Activated CD4-positive, alpha-beta T cell treated with anti-CD3 and anti-CD28 coated beads for 4 hours (primary cell): ENCODE results near the gene SNRPE.

Experiments used
- DNase-seq, 2 donors: peaks; one replicate each; pipeline ENCODE4 v3.0.0-alpha.2; 2020

Gene SNRPE

DNA sequence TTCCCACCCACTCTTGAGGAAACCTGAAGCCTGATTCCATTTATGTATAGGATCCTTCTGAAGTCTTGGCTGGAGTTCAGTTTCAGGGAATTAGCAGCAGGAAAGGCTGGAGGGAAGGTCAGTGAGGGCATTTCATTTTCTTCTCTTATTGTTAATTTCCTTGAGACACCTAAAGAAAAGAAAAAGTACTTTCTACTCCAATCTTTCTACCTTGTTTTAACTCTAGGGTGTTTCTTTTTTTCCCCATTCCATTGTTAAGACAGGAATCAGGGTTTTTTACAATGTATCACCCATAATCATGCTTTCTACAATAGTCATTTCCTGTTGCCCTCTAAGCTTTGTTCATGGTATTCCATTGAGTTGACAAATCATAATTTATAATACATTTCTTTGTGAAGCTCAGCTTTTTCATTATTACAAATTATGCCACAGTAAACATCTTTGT lies 27.4 kb downstream of the SNRPE start:
- no peak for DNase-seq

DNA sequence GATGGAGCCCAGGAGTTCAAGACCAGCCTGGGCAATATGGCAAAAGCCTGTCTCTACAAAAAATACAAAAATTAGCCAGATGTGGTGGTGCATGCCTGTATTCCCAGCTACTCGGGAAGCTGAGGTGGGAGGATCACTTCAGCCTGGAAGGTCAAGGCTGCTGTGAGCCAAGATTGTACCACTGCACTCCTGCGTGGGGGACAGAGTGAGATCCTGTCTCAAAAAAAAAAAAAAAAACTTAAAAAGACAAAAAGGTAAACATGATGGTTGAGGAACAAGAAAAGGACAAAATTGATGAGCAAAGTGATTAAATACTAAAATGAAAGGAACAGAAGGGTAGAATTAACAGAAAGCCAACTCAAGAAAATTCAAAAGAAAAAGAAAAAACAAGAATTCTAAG lies 30.6 kb downstream of the SNRPE start:
- no peak for DNase-seq

GRCh38 chr1:203898458-203899352 lies 37.3 kb downstream of the SNRPE start:
- DNase-seq, result no peak

DNA sequence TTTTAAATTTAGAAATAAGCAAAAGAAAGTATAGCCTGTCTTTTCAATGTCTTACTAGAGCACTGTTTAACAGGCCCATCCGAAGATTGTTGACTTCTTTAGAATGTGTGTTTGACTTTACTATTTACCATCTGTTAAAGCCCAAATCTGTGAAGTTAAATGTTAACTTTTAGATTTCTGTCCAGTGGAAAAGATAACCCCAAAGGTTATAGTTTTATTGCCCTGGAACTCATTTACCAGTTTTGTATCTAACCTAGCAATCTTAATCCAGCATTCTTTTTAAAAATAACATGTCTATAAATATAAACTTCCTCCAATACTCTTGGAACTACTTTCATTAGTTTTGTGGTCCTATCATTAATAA lies 37.9 kb downstream of the SNRPE start:
- DNase-seq, result no peak

DNA sequence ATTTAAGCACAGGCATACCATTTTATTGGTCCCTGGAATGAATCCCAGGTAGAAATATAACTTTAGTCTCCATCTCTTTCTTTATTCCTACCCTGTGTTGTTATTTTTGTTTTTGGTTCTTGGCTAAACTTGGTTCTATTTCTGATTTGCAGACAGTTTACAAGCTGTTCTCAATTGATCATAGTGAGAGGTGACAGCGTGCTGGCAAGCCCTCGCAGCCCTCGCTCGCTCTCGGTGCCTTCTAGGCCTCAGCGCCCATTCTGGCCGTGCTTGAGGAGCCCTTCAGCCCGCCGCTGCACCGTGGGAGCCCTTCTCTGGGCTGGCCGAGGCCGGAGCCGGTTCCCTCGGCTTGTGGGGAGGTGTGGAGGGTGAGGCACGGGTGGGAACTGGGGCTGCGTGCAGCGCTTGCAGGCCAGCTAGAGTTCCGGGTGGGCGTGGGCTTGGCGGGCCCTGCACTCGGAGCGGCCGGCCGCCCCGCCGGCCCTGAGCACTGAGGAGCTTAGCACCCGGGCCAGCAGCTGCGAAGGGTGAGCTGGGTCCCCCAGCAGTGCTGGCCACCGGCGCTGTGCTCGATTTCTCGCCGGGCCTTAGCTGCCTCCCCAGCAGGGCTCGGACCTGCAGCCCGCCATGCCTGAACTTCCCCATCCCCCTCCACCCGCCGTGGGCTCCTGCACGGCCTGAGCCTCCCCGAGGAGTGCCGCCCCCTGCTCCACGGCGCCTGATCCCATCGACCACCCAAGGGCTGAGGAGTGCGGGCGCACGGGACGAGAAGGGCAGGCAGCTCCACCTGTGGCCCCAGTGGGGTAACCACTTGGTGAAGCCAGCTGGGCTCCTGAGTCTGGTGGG lies 38.7 kb downstream of the SNRPE start:
- no peak for DNase-seq

- no peak for DNase-seq
Measured at GRCh38 chr1:203901581-203901980, 40.2 kb downstream of the SNRPE start.

DNA sequence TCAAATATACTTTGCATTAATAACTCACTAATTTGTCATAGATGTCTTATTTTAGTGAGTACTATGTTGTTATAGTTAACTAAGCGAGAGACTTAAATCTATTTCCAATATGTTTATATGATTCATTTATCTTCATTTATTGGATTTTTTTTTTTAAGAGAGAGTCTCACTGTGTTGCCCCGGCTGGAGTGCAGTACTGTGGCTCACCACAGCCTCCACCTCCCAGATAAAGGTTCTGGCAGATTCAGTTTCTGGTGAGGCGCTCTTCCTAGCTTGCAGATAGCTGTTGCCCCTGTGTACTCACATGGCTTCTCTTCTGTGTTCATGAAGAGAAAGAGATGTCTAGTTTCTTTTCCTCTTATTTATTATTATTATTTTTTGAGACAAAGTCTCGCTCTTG lies 43.9 kb downstream of the SNRPE start:
- DNase-seq, result no peak

GRCh38 chr1:203906932-203907331 lies 45.5 kb downstream of the SNRPE start:
- DNase-seq, result no peak

DNA sequence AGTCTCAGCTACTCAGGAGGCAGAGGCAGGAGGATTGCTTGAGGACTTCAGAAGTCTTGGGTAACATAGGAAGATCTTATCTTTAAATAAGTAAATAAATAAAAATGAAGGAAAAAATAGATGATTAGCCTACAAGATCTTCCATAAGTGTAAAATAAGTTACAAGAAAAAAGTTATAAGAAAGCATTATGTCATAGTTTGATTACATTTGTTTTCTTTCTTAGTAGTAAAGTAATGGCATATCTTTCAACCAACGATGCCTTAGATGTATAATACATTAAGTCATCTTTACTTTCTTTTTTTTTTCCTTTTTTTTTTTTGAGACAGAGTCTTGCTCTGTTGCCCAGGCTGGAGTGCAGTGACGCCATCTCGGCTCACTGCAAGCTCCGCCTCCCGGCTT lies 46.5 kb downstream of the SNRPE start:
- no peak for DNase-seq

DNA sequence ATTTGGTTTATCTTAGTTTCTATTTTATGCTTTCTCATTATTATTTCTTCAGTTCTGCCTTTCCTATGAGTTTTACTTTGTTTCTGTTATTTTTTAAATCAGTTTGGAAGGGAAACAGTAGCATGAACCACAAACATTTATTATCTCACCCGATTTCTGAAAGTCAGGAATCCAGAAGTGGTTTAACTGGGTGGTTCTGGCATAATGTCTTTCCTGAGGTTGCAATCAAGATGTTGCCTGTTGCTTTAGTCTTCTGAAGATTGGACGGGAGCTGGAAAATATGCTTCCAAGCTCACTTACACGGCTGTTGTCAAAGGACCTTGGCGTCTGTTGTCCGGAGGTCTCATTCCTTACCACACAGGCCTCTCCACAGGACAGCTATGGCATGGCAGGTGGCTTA lies 50.4 kb downstream of the SNRPE start:
- DNase-seq, result no peak

- DNase-seq, result no peak
Measured at GRCh38 chr1:203913073-203913521, 51.7 kb downstream of the SNRPE start.

DNA sequence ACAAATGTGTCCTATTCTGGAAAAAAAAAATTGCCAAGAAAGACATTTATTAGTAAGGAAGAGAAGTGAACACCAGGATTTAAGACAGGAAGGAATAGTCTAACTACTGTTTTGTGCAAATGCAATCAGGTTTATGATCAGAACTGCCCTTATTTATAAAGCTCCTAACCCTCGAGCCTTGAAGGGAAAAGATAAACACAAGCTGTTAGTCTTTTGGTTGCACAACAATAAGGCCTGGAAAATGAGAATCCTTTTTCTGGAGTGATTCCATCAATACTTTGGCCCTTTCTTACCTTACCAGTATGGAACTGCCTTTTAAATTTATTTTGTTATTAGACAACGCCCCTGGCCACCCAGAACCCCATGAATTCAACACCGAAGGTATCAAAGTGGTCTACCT lies 52.9 kb downstream of the SNRPE start:
- no peak for DNase-seq

GRCh38 chr1:203915811-203916210 lies 54.4 kb downstream of the SNRPE start:
- no peak for DNase-seq

DNA sequence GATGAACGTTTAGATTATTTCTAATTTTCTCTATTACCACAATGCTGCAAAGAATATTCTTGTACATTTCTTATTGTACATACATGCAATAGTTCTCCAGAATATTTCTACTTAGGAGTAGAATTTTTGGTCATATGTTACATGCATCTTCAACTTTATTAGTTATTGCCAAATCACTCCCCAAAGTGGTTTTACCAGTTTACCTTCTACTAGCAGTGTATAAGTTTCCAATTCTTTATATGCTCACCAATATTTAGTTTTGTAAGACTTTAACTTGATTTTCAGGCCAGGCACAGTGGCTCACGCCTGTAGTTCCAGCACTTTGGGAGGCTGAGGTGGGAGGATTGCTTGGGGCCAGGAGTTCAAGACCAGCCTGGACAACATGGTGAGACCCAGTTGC lies 55.4 kb downstream of the SNRPE start:
- no peak for DNase-seq
